DMS53 treated with DMSO at 0.1 percent for 48 hours (cell line): ENCODE data around the gene AHNAK2.
"Not testable (repeated sequence)": the region's sequence is repeated elsewhere in the genome, so short reads cannot be mapped to it uniquely, and the experiment has no call there.

Experiments
- DNase-seq: peaks from one replicate; lab custom pipeline; 2025; ENCODE audit not compliant: unreplicated experiment; lab: John Stamatoyannopoulos, UW

AHNAK2 gene

GRCh38 chr14:104977681-104978653 is at the start of gene AHNAK2:
AHNAK2 (minus strand) TSS chr14:104978374; CDS start chr14:104978237, 137 bp downstream.
- DNase-seq = peak; percentile 51

GRCh38 chr14:105027718-105028117 is 49.5 kb upstream of the AHNAK2 start:
- not testable (repeated sequence) for DNase-seq

GRCh38 chr14:105026802-105027563 is 48.8 kb upstream of the AHNAK2 start:
- no peak for DNase-seq

- no peak for DNase-seq
Observed at GRCh38 chr14:105026033-105026785, 48.0 kb upstream of the AHNAK2 start.

GRCh38 chr14:105025429-105025828 is 47.3 kb upstream of the AHNAK2 start:
- DNase-seq = no peak

- DNase-seq = no peak
Observed at GRCh38 chr14:105023791-105024480, 45.8 kb upstream of the AHNAK2 start.

- no peak for DNase-seq
Observed at GRCh38 chr14:105023144-105023543, 45.0 kb upstream of the AHNAK2 start.

- no peak for DNase-seq
Observed at GRCh38 chr14:105022276-105022670, 44.1 kb upstream of the AHNAK2 start.

- DNase-seq = peak; percentile 33
Observed at GRCh38 chr14:105021656-105022275, 43.6 kb upstream of the AHNAK2 start.

GRCh38 chr14:105020815-105021655 is 42.9 kb upstream of the AHNAK2 start, which contains the start of gene CDCA4:
CDCA4 (minus strand) TSS chr14:105021083; CDS start chr14:105011929, 9,154 bp downstream.
- DNase-seq = peak; percentile 91

- DNase-seq = no peak
Observed at GRCh38 chr14:105019861-105020814, 42.0 kb upstream of the AHNAK2 start.

GRCh38 chr14:105018414-105018813 is 40.2 kb upstream of the AHNAK2 start:
- no peak for DNase-seq

- DNase-seq = no peak
Observed at GRCh38 chr14:105015905-105016304, 37.7 kb upstream of the AHNAK2 start.

- no peak for DNase-seq
Observed at GRCh38 chr14:105015242-105015641, 37.1 kb upstream of the AHNAK2 start.

- DNase-seq = no peak
Observed at GRCh38 chr14:105014631-105015030, 36.5 kb upstream of the AHNAK2 start.

- no peak for DNase-seq
Observed at GRCh38 chr14:105014032-105014431, 35.9 kb upstream of the AHNAK2 start.

- no peak for DNase-seq
Observed at GRCh38 chr14:105013150-105013785, 35.1 kb upstream of the AHNAK2 start.
